ENCODE results near the gene GPR152.

The GPR152 gene

DNA sequence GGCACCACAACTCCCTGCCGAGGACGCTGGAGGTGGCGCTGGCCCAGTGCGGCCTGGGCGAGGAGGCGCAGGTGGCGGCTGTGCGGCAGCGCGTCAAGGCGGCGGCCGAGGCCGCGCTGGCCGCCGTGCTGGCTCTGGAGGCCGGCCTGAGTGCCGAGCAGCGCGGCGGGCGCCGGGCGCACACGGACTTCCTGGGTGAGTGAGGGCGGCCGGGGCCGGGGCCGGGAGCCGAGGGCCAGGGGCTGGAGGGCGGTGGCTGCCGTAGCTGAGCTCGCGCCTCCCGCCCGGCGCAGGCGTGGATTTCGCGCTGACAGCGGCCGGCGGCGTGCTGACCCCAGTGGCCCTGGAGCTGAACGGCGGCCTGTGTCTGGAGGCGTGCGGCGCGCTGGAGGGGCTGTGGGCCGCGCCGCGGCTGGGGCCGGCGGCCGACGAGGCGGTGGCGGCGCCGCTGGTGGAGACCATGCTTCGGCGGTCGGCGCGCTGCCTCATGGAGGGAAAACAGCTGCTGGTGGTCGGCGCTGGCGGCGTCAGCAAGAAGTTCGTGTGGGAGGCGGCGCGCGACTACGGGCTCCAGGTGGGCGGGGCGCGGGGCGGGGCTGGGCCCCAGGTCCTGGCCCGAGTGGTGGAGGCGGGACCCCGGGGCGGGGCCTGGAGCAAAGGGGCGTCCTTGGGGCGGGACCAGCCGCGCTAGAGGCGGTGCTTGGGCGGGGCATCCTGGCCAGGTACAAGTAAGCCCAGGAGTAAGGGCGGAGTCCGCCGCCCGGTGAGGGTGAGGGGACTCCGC is 31.7 kb downstream of the GPR152 start:
- Histone ChIP-seq H3K14ac (ENCODE audit: low read length) (peak overlapping the region; percentile 72), H3K36me3 (replicated peaks in 1 of 2; ENCODE audit: control insufficient read depth in 2 of 2, insufficient read depth in 2 of 2, low read length in 2 of 2) (no peaks in the 10 kb centered on the region), H2BK120ac (ENCODE audit: low read depth, low read length) (no peak overlapping the region)

GRCh38 chr11:67420147-67420645 is 32.3 kb downstream of the GPR152 start:
- peak overlapping the region; percentile 89 for H3K9ac ChIP-seq (ENCODE audit: low read depth, low read length, poor library complexity)
- WGBS, 2 donors (ENCODE audit: extremely low coverage in 2 of 2, insufficient read length in 2 of 2, insufficient replicate concordance in 1 of 2) = no CpG with 5 or more reads among the region's 15 CpGs

More for the DNA sequence above, 31.7 kb downstream of the GPR152 start:
- H3K18ac ChIP-seq (ENCODE audit: low read length) = peak overlapping the region; percentile 96
- peaks cover 9 to 10% of the 10 kb centered on the region in 2 donors for H3K4me1 ChIP-seq (ENCODE audit: control insufficient read depth in 2 of 2, insufficient read depth in 1 of 2, low read depth in 1 of 2, low read length in 2 of 2)
- peaks cover 2% of the 10 kb centered on the region for H3K79me1 ChIP-seq (ENCODE audit: low read depth, low read length)
- H3K27me3 ChIP-seq (ENCODE audit: control insufficient read depth in 3 of 3, insufficient read depth in 3 of 3, low read depth in 1 of 3, low read length in 3 of 3) = peaks cover 0 to 17% (median 0%) of the 10 kb centered on the region in 3 experiments
- no peak overlapping the region for H4K8ac ChIP-seq (ENCODE audit: low read depth, low read length)
- H3K23ac ChIP-seq (ENCODE audit: low read depth, low read length, poor library complexity) = peak overlapping the region; percentile 98
- H3K9ac ChIP-seq (ENCODE audit: low read depth, low read length, poor library complexity) = peak overlapping the region; percentile 89
- H3K4ac ChIP-seq (ENCODE audit: low read length) = peak overlapping the region; percentile 8
- H2AFZ ChIP-seq (ENCODE audit: low read length) = peak overlapping the region; percentile 98
- DNase-seq (ENCODE audit: low spot score) = peak; percentile 93
- no peaks in the 10 kb centered on the region for H3K9me3 ChIP-seq (replicated peaks in 1 of 2; ENCODE audit: control insufficient read depth in 2 of 2, insufficient read depth in 1 of 2, low read depth in 1 of 2, low read length in 2 of 2)
- peak overlapping the region; percentile 67 to 77 for H3K4me3 ChIP-seq (ENCODE audit: low read length in 2 of 2)
- no peak overlapping the region for H2BK15ac ChIP-seq (ENCODE audit: low read length)
- no CpG with 5 or more reads among the region's 97 CpGs for WGBS, 2 donors (ENCODE audit: extremely low coverage in 2 of 2, insufficient read length in 2 of 2, insufficient replicate concordance in 1 of 2)
- no peak overlapping the region for H3K27ac ChIP-seq (replicated peaks; ENCODE audit: low read length)
- H3K4me2 ChIP-seq (ENCODE audit: insufficient read depth, low read length, poor library complexity, severe bottlenecking) = peak overlapping the region; percentile 98
- no peak overlapping the region for H2BK12ac ChIP-seq (ENCODE audit: low read length)
- H2AK5ac ChIP-seq (ENCODE audit: low read depth, low read length) = peak overlapping the region; percentile 86
- H2BK5ac ChIP-seq (ENCODE audit: low read length) = peak overlapping the region; percentile 50
- peak overlapping the region; percentile 28 for H4K91ac ChIP-seq (ENCODE audit: low read depth, low read length, poor library complexity)

GRCh38 chr11:67419325-67420049 is 33.0 kb downstream of the GPR152 start:
- no peak overlapping the region for H3K9ac ChIP-seq (ENCODE audit: low read depth, low read length, poor library complexity)
- H3K14ac ChIP-seq (ENCODE audit: low read length) = no peak overlapping the region
- no peak overlapping the region for H4K91ac ChIP-seq (ENCODE audit: low read depth, low read length, poor library complexity)
- no peaks in the 10 kb centered on the region for H3K9me3 ChIP-seq (replicated peaks in 1 of 2; ENCODE audit: control insufficient read depth in 2 of 2, insufficient read depth in 1 of 2, low read depth in 1 of 2, low read length in 2 of 2)
- H2BK120ac ChIP-seq (ENCODE audit: low read depth, low read length) = no peak overlapping the region
- peak overlapping the region; percentile 88 for H3K23ac ChIP-seq (ENCODE audit: low read depth, low read length, poor library complexity)
- WGBS, 2 donors (ENCODE audit: extremely low coverage in 2 of 2, insufficient read length in 2 of 2, insufficient replicate concordance in 1 of 2) = no CpG with 5 or more reads among the region's 21 CpGs
- H3K4ac ChIP-seq (ENCODE audit: low read length) = no peak overlapping the region
- peaks cover 0 to 27% (median 2%) of the 10 kb centered on the region in 3 experiments for H3K27me3 ChIP-seq (ENCODE audit: control insufficient read depth in 3 of 3, insufficient read depth in 3 of 3, low read depth in 1 of 3, low read length in 3 of 3)
- H3K18ac ChIP-seq (ENCODE audit: low read length) = peak overlapping the region; percentile 42
- H2BK12ac ChIP-seq (ENCODE audit: low read length) = no peak overlapping the region
- no peak for DNase-seq (ENCODE audit: low spot score)
- H2BK15ac ChIP-seq (ENCODE audit: low read length) = peak overlapping the region; percentile 65
- peaks cover 2% of the 10 kb centered on the region for H3K79me1 ChIP-seq (ENCODE audit: low read depth, low read length)
- H3K4me2 ChIP-seq (ENCODE audit: insufficient read depth, low read length, poor library complexity, severe bottlenecking) = no peak overlapping the region
- no peak overlapping the region for H3K4me3 ChIP-seq (ENCODE audit: low read length in 2 of 2)
- H2AK5ac ChIP-seq (ENCODE audit: low read depth, low read length) = peak overlapping the region; percentile 86
- peaks cover 10 to 13% of the 10 kb centered on the region in 2 donors for H3K4me1 ChIP-seq (ENCODE audit: control insufficient read depth in 2 of 2, insufficient read depth in 1 of 2, low read depth in 1 of 2, low read length in 2 of 2)
- H3K27ac ChIP-seq (replicated peaks; ENCODE audit: low read length) = no peak overlapping the region
- H2AFZ ChIP-seq (ENCODE audit: low read length) = no peak overlapping the region
- H3K36me3 ChIP-seq (replicated peaks in 1 of 2; ENCODE audit: control insufficient read depth in 2 of 2, insufficient read depth in 2 of 2, low read length in 2 of 2) = no peaks in the 10 kb centered on the region
- H2BK5ac ChIP-seq (ENCODE audit: low read length) = peak overlapping the region; percentile 0
- H4K8ac ChIP-seq (ENCODE audit: low read depth, low read length) = peak overlapping the region; percentile 21

More at GRCh38 chr11:67420147-67420645, 32.3 kb downstream of the GPR152 start:
- H3K4me1 ChIP-seq (ENCODE audit: control insufficient read depth in 2 of 2, insufficient read depth in 1 of 2, low read depth in 1 of 2, low read length in 2 of 2) = peaks cover 10% of the 10 kb centered on the region in 2 donors
- H2BK120ac ChIP-seq (ENCODE audit: low read depth, low read length) = no peak overlapping the region
- H3K79me1 ChIP-seq (ENCODE audit: low read depth, low read length) = peaks cover 2% of the 10 kb centered on the region
- peak overlapping the region; percentile 50 for H2BK5ac ChIP-seq (ENCODE audit: low read length)
- H4K8ac ChIP-seq (ENCODE audit: low read depth, low read length) = no peak overlapping the region
- H3K18ac ChIP-seq (ENCODE audit: low read length) = peak overlapping the region; percentile 96
- H3K27me3 ChIP-seq (ENCODE audit: control insufficient read depth in 3 of 3, insufficient read depth in 3 of 3, low read depth in 1 of 3, low read length in 3 of 3) = peaks cover 0 to 20% (median 0%) of the 10 kb centered on the region in 3 experiments
- H3K14ac ChIP-seq (ENCODE audit: low read length) = peak overlapping the region; percentile 72
- H4K91ac ChIP-seq (ENCODE audit: low read depth, low read length, poor library complexity) = no peak overlapping the region
- peak overlapping the region; percentile 86 for H2AK5ac ChIP-seq (ENCODE audit: low read depth, low read length)
- peak overlapping the region; percentile 8 for H3K4ac ChIP-seq (ENCODE audit: low read length)
- no peak for DNase-seq (ENCODE audit: low spot score)
- peak overlapping the region; percentile 65 for H2BK15ac ChIP-seq (ENCODE audit: low read length)
- peak overlapping the region; percentile 67 to 77 for H3K4me3 ChIP-seq (ENCODE audit: low read length in 2 of 2)
- H3K4me2 ChIP-seq (ENCODE audit: insufficient read depth, low read length, poor library complexity, severe bottlenecking) = peak overlapping the region; percentile 98
- H3K23ac ChIP-seq (ENCODE audit: low read depth, low read length, poor library complexity) = peak overlapping the region; percentile 98
- H2BK12ac ChIP-seq (ENCODE audit: low read length) = no peak overlapping the region
- H2AFZ ChIP-seq (ENCODE audit: low read length) = peak overlapping the region; percentile 98
- H3K9me3 ChIP-seq (replicated peaks in 1 of 2; ENCODE audit: control insufficient read depth in 2 of 2, insufficient read depth in 1 of 2, low read depth in 1 of 2, low read length in 2 of 2) = no peaks in the 10 kb centered on the region
- H3K27ac ChIP-seq (replicated peaks; ENCODE audit: low read length) = no peak overlapping the region
- H3K36me3 ChIP-seq (replicated peaks in 1 of 2; ENCODE audit: control insufficient read depth in 2 of 2, insufficient read depth in 2 of 2, low read length in 2 of 2) = no peaks in the 10 kb centered on the region
